Right renal cortex interstitium (tissue), 3 donors: ENCODE data around the gene PATL2. TPM values are rescaled to one million over a fixed set of nuclear protein-coding genes. Genes with fewer than 3 reads are reported as not detected.
A peak's percentile ranks its signal among the peaks of the same experiment; 100 is the strongest.
"Not testable (repeated sequence)": the region's sequence is repeated elsewhere in the genome, so short reads cannot be mapped to it uniquely, and the experiment has no call there.

Source experiments
- DNase-seq, 3 donors: peaks; one replicate each; pipeline ENCODE4 v3.0.0-alpha.2; 2013; ENCODE audit warnings: low read depth in 3 of 3, low spot score in 2 of 3
- polyA plus RNA-seq, 3 donors: library from polyadenylated mRNA; unstranded; fragments of 120-200 nt; gene quantifications; one replicate each; pipeline ENCODE4 v1.2.1, GENCODE V29; 2013; ENCODE audit not compliant: insufficient read length in 3 of 3

PATL2 gene
- polyA plus RNA-seq, 3 donors, result 0.51 to 0.59 (median 0.58) TPM

GRCh38 chr15:44720000-44720435 lies 8.9 kb upstream of the PATL2 start:
- DNase-seq, result not testable (repeated sequence)

GRCh38 chr15:44719293-44719999 lies 8.3 kb upstream of the PATL2 start:
- no peak for DNase-seq

- DNase-seq, result no peak
Observed at GRCh38 chr15:44718927-44719292, 7.8 kb upstream of the PATL2 start.

GRCh38 chr15:44718180-44718926 lies 7.2 kb upstream of the PATL2 start:
- DNase-seq, result no peak

- DNase-seq, result no peak
Observed at GRCh38 chr15:44716983-44717602, 6.0 kb upstream of the PATL2 start.

- DNase-seq, result no peak
Observed at GRCh38 chr15:44715797-44716334, 4.7 kb upstream of the PATL2 start.

- no peak for DNase-seq
Observed at GRCh38 chr15:44715142-44715796, 4.1 kb upstream of the PATL2 start.

- DNase-seq, result no peak
Observed at GRCh38 chr15:44713006-44713966, 2.2 kb upstream of the PATL2 start.

GRCh38 chr15:44712346-44713005 lies 1.4 kb upstream of the PATL2 start:
- peak in 2 of 3 donors; percentile 57 to 65 for DNase-seq

- no peak for DNase-seq
Observed at GRCh38 chr15:44711743-44712345, 721 bp upstream of the PATL2 start.

- DNase-seq, result no peak
Observed at GRCh38 chr15:44710236-44711095, 657 bp downstream of the PATL2 start.

GRCh38 chr15:44706946-44707636 lies 4.0 kb downstream of the PATL2 start:
- no peak for DNase-seq

- no peak for DNase-seq
Observed at GRCh38 chr15:44706401-44706800, 4.7 kb downstream of the PATL2 start.

- DNase-seq, result no peak
Observed at GRCh38 chr15:44705986-44706385, 5.1 kb downstream of the PATL2 start.

GRCh38 chr15:44700676-44701075 lies 10.4 kb downstream of the PATL2 start:
- not testable (repeated sequence) for DNase-seq

GRCh38 chr15:44698641-44699040 lies 12.5 kb downstream of the PATL2 start:
- DNase-seq, result no peak

- DNase-seq, result no peak
Observed at GRCh38 chr15:44697014-44697413, 14.1 kb downstream of the PATL2 start.
